Panc1 (cell line): ENCODE measurements around the gene LRBA. TPM values are rescaled to one million over a fixed set of nuclear protein-coding genes. Genes with fewer than 3 reads are reported as not detected.

ENCODE experiments used
- ATAC-seq: fragments of 200-7000 bp; cut with Tn5 transposase; 2 replicates; pipeline ENCODE4 v1.9.1; 2020; ENCODE audit warnings: mild to moderate bottlenecking, moderate library complexity
- BruUV-seq: library from RNA; stranded (reverse); fragments of 400-500 nt; replicated peaks from 2 replicates; lab custom pipeline; 2021; lab: Mats Ljungman, UMichigan
- CTCF ChIA-PET: fragments of 300-600 bp; sonication (Branson Sonifier 250); formaldehyde crosslinking; loops from one replicate; lab custom pipeline; 2022; ENCODE audit warnings: antibody characterized with exemption; lab: Charles Lee
- POLR2A ChIA-PET: fragments of 300-600 bp; sonication (Branson Sonifier 250); formaldehyde crosslinking; loops from one replicate; lab custom pipeline; 2022; ENCODE audit warnings: antibody characterized with exemption; lab: Charles Lee
- DNase-seq: peaks from one replicate; pipeline ENCODE4 v3.0.0-alpha.2; 2010; ENCODE audit warnings: low read depth, low spot score
- H3K27ac ChIP-seq: 2 replicates; pipeline ENCODE4 v1.5.1; 2011; ENCODE audit warnings: mild to moderate bottlenecking, low read length, inconsistent platforms
- H3K27me3 ChIP-seq: fragments of 200-500 bp; sonication (Bioruptor generic); 2 replicates; pipeline ENCODE4 v1.6.0; 2014; ENCODE audit warnings: low read length, inconsistent platforms; ENCODE audit not compliant: control insufficient read depth, insufficient read depth
- H3K36me3 ChIP-seq: fragments of 200-500 bp; sonication (Bioruptor generic); 2 replicates; pipeline ENCODE4 v1.5.1; 2014; ENCODE audit warnings: inconsistent platforms, mild to moderate bottlenecking, low read length, moderate library complexity; ENCODE audit not compliant: control insufficient read depth, insufficient read depth
- H3K4me1 ChIP-seq: 2 replicates; pipeline ENCODE4 v1.5.1; 2011; ENCODE audit warnings: inconsistent platforms, mild to moderate bottlenecking, low read length, moderate library complexity; ENCODE audit not compliant: control insufficient read depth, insufficient read depth
- H3K4me3 ChIP-seq, 2 experiments: 2 replicates each; pipeline ENCODE4 v1.5.1; 2011 to 2012; ENCODE audit warnings: low read depth in 2 of 2, low read length in 2 of 2, mild to moderate bottlenecking in 2 of 2, inconsistent platforms in 1 of 2, moderate library complexity in 1 of 2
- H3K9me3 ChIP-seq: fragments of 200-500 bp; sonication (Bioruptor generic); 2 replicates; pipeline ENCODE4 v1.5.1; 2014; ENCODE audit warnings: low read depth, mild to moderate bottlenecking, inconsistent platforms, low read length, moderate library complexity; ENCODE audit not compliant: control insufficient read depth, insufficient read depth
- CTCF ChIP-seq: fragments of 450-650 bp; IDR thresholded peaks from 2 replicates; pipeline ENCODE4 v1.5.1; 2017; ENCODE audit warnings: mild to moderate bottlenecking
- POLR2AphosphoS5 ChIP-seq: IDR thresholded peaks from 2 replicates; pipeline ENCODE4 v1.6.1; 2012; ENCODE audit warnings: mild to moderate bottlenecking, low read depth, low read length, moderate library complexity
- REST ChIP-seq, 2 experiments: IDR thresholded peaks; 2 replicates each; pipeline ENCODE4 v1.6.1; 2011 to 2012; ENCODE audit warnings: low read depth in 2 of 2, control low read depth in 1 of 2, low read length in 1 of 2, mild to moderate bottlenecking in 1 of 2, moderate library complexity in 1 of 2; ENCODE audit not compliant: insufficient read depth in 1 of 2
- SIN3A ChIP-seq: IDR thresholded peaks from 2 replicates; pipeline ENCODE4 v1.6.1; 2012; ENCODE audit warnings: low read depth, mild to moderate bottlenecking, low read length, moderate library complexity, borderline replicate concordance; ENCODE audit not compliant: insufficient read depth
- in situ Hi-C: cut with HindIII; loops from 2 replicates; pipeline ENCODE4 v1.10.0; 2016; ENCODE audit warnings: low sequenced_read_pairs, low pct_unique_long_range_greater_than_20kb
- intact Hi-C: fragments of 100-400 bp; cut with micrococcal nuclease; formaldehyde crosslinking; loops from one replicate; pipeline ENCODE4 v1.10.0; 2022; ENCODE audit not compliant: unreplicated experiment
- total RNA-seq: library from RNA; stranded (reverse); gene quantifications from one replicate; pipeline ENCODE4 v1.2.1, GENCODE V29; 2021; ENCODE audit not compliant: unreplicated experiment

Gene LRBA
- total RNA-seq, 1 experiment from 2014 or later, result 26.4 TPM

- ChIA-PET POLR2A (no interaction called here), CTCF (no interaction called here)
- ATAC-seq (no peak), DNase-seq (no peak)
- H3K9me3 ChIP-seq, result no peaks in the 10 kb centered on the region
- no peaks in the 10 kb centered on the region for H3K36me3 ChIP-seq
- no peaks in the 10 kb centered on the region for H3K4me1 ChIP-seq
- in situ Hi-C loops, result no loop called here
- no peak for TF ChIP-seq REST (IDR thresholded peaks at IDR 0.05; ENCODE audit: insufficient read depth in 1 of 2, low read depth in 2 of 2, low read length in 1 of 2)
- no peak for TF ChIP-seq POLR2AphosphoS5
- H3K27ac ChIP-seq, result no peak overlapping the region
- no peak overlapping the region for H3K4me3 ChIP-seq
- intact Hi-C loops, result no loop called here
- BruUV-seq, result no TSS peak
- no peaks in the 10 kb centered on the region for H3K27me3 ChIP-seq
Observed at GRCh38 chr4:150343796-150344195, 671.3 kb downstream of the LRBA start.

GRCh38 chr4:150342945-150343344, 672.1 kb downstream of the LRBA start:
- ChIA-PET POLR2A (no interaction called here), CTCF (no interaction called here)
- H3K36me3 ChIP-seq, result no peaks in the 10 kb centered on the region
- in situ Hi-C loops, result no loop called here
- no peak overlapping the region for H3K27ac ChIP-seq
- H3K4me1 ChIP-seq, result no peaks in the 10 kb centered on the region
- DNase-seq (no peak), ATAC-seq (no peak)
- no TSS peak for BruUV-seq
- no peak overlapping the region for H3K4me3 ChIP-seq
- H3K9me3 ChIP-seq, result no peaks in the 10 kb centered on the region
- no peaks in the 10 kb centered on the region for H3K27me3 ChIP-seq
- intact Hi-C loops, result no loop called here
- TF ChIP-seq POLR2AphosphoS5 (no peak), SIN3A (no peak), REST (IDR thresholded peaks at IDR 0.05; ENCODE audit: insufficient read depth in 1 of 2, low read depth in 2 of 2, low read length in 1 of 2) (no peak), CTCF (no peak)
